Ovary (tissue), 3 donors: ENCODE data around the gene DHX38.

Source experiments
- CTCF ChIP-seq, 3 donors: fragments of 450-650 bp in 2 of 3; fragments of 200-600 bp in 1 of 3; IDR thresholded peaks; one replicate each; pipeline versions ENCODE4 v1.5.1 to v1.8.0; 2016 to 2022; ENCODE audit warnings: antibody characterized with exemption in 3 of 3, mild to moderate bottlenecking in 1 of 3
- EP300 ChIP-seq: sonication (generic); formaldehyde crosslinking; IDR thresholded peaks from one replicate; pipeline ENCODE4 v1.6.1; 2017; ENCODE audit warnings: antibody characterized with exemption
- POLR2A ChIP-seq: fragments of 450-650 bp; IDR thresholded peaks from one replicate; pipeline ENCODE4 v1.6.1; 2017; ENCODE audit warnings: antibody characterized with exemption, mild to moderate bottlenecking, moderate library complexity
- donor health status: DM: no; HTN: no; CAD: no.

- no peak for TF ChIP-seq CTCF (IDR thresholded peaks at IDR 0.05)
- TF ChIP-seq POLR2A: no peak
- TF ChIP-seq EP300: no peak
Observed at GRCh38 chr16:72101195-72101594, 7.5 kb downstream of the DHX38 start.
